GM18868 (cell line): ENCODE data around the gene TP53I13.

Source experiments
- ATAC-seq: cut with Tn5 transposase; IDR thresholded peaks from one replicate; pipeline ENCODE4 v1.9.1; 2021; ENCODE audit warnings: mild to moderate bottlenecking, moderate library complexity; ENCODE audit not compliant: unreplicated experiment

Gene TP53I13

GRCh38 chr17:29566473-29567303 is 1.8 kb upstream of the TP53I13 start, which contains the start of gene ABHD15:
Gene ABHD15 (minus strand): TSS chr17:29567037. CDS start chr17:29566966, 71 bp downstream.
- ATAC-seq: no peak

- no peak for ATAC-seq
Measured at GRCh38 chr17:29567304-29567553, 1.3 kb upstream of the TP53I13 start.

- peak; percentile 46 for ATAC-seq
Measured at GRCh38 chr17:29567554-29568330, 759 bp upstream of the TP53I13 start.

- ATAC-seq: no peak
Measured at GRCh38 chr17:29569245-29569950, 897 bp downstream of the TP53I13 start.

- ATAC-seq: no peak
Measured at GRCh38 chr17:29570521-29570920, 2.0 kb downstream of the TP53I13 start.

- ATAC-seq: no peak
Measured at GRCh38 chr17:29571486-29571882, 3.0 kb downstream of the TP53I13 start.

GRCh38 chr17:29571883-29572681 is 3.6 kb downstream of the TP53I13 start:
- ATAC-seq: no peak

GRCh38 chr17:29572691-29573557 is 4.4 kb downstream of the TP53I13 start:
- no peak for ATAC-seq

GRCh38 chr17:29573558-29573869 is 5.0 kb downstream of the TP53I13 start:
- ATAC-seq: no peak

- no peak for ATAC-seq
Measured at GRCh38 chr17:29573871-29574731, 5.6 kb downstream of the TP53I13 start.

GRCh38 chr17:29574732-29575510 is 6.4 kb downstream of the TP53I13 start:
- ATAC-seq: no peak

- ATAC-seq: no peak
Measured at GRCh38 chr17:29575511-29576213, 7.2 kb downstream of the TP53I13 start.

GRCh38 chr17:29576214-29577000 is 7.9 kb downstream of the TP53I13 start:
- no peak for ATAC-seq

GRCh38 chr17:29577001-29577370 is 8.5 kb downstream of the TP53I13 start:
- ATAC-seq: no peak

- ATAC-seq: no peak
Measured at GRCh38 chr17:29577385-29578211, 9.1 kb downstream of the TP53I13 start.
